Nucleus accumbens (tissue), 56 donors: ENCODE measurements around the gene PHTF1.
A peak's percentile ranks its signal among the peaks of the same experiment; 100 is the strongest.

Experiments used
- DNase-seq, 56 donors: peaks; one replicate each; lab custom pipeline; 2025; lab: John Stamatoyannopoulos, UW

Gene PHTF1

DNA sequence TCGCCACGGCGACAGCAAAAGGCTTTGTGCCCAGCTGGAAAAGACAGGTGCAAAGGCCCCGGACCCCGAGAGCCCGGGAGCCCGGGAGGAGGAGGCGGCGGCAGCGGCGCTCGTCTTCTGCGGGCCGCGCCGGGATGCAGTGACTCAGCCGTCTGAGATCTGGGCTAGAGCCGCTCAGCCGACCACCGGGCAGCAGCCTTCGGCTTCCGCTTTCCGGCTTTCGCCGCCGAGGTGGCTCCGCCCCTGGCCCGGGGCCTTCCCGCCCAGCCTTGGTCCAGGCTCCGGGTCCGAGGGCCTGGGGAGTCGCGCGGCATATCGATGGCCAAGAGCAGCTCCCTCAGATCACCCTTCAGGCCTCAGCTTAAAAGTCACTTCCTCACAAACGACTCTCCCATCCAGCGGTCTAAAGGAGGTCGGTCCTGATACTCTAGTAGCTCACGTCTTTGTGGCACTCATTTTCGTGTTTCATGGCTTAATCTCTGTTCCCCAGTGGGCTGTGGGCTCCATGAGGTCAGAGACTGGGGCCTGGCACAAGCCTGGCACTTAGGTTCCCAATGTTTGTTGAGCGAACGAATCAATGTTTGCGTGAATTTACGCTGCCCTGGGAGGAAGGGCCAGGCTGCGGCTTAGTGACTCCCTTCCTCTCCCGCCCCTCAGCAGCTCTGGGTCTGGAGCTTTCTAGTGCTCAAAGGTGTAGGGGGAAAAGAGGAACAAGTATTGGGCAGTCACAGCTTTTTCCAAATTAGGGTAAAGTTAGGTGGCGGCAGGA, at the start of gene PHTF1:
PHTF1 (minus strand) TSS at position 154 of the 769 bp plus-strand sequence. CDS start 783 bp downstream, outside the sequence.
- DNase-seq: peak in 47 of 56 donors; percentile 13 to 82 (median 53)

DNA sequence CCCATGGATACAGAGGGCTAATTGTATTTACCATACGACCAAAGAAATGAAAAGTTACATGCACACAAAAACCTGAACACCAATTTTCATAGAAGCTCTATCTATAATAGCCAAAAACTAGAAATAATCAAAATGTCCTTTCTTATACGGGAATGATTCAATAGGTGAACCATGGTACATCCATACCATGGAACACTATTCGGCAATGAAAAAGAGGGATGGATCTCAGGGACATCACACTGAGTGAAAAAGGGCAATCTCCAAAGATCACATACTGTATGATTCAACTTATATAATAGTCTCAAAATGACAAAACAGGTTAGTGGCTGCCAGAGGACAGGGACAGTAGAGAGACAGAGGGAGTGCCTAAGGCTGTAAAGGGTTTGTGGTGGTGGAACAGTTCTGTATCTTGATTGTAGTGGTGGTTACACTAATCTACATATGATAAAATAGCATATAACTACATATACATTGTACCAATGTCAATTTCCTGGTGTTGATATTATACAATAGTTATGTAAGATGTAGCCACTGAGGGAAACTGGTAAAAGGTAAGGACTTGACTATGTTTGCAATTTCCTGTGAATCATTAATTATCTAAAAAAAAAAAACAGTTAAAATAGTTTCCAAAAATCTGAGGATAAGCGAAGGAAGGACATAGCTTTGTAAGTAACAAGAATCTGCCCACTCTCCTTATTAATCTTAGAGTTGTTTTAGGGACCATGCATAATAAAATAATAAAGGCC, 49.3 kb upstream of the PHTF1 start:
- no peak for DNase-seq

DNA sequence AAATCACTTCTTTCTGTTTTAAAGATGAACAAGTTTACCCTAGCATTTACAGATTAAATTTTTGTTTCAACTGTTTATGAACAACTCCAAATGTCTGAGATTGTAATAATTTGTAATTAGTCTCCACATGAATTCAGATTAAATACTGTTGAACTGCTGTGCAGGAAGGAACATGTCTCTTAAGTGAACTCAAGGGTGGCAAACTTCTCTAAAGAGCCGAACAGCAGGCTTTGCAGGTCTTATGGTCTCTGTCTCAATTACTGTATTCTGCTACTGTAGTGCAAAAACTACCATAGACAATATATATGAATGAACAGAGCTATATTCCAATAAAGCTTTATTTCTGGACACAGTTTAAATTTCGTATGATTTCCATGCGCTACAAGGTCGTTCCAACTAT, 46.4 kb upstream of the PHTF1 start:
- DNase-seq: no peak

DNA sequence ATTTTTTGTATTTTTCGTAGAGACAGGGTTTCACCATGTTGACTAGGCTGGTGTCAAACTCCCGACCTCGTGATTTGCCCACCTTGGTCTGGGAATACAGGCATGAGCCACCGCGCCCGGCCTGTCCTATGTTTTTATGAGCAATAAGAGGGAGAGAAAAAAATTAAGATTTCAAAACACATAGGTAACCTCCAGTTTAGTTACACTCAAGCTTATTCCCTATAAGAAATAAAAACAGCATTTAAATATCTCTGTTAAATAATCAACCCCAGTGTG, 45.9 kb upstream of the PHTF1 start:
- no peak for DNase-seq

DNA sequence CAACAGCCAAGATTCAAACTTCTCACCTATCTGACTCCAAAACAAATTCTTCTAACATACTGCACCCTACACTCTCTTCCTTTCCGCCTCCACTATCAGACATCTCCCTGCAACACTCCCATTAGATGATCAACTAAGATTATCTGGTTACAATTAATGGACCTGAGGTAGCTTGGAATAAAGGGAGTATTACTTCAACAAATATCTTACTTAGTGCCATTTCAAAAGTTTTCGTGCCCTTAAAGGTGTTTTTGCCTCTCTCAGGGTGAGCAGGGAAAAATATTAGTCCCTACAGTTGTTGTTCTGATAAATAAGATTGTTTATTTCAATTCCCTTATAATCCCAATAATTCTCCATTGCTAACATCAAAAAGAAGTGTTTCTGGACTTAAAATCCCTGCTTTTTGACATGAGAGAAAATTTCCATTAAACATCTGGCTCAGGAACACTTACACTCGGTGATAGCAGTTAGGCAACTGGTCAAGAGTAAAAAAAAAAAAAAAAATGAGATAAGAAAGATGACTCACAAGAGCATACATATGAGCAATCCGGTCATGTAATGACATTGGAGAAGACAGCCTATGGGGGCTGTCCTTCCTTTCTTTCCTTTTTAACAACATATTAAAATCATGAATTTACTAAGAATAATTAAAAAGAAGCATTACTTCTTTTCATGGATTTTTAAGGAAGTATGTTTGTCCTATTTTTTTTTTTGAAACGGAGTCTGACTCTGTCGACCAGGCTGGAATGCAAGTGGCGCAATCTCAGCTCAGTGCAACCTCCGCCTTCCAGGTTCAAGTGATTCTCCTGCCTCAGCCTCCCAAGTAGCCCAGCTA, 45.4 kb upstream of the PHTF1 start:
- no peak for DNase-seq

DNA sequence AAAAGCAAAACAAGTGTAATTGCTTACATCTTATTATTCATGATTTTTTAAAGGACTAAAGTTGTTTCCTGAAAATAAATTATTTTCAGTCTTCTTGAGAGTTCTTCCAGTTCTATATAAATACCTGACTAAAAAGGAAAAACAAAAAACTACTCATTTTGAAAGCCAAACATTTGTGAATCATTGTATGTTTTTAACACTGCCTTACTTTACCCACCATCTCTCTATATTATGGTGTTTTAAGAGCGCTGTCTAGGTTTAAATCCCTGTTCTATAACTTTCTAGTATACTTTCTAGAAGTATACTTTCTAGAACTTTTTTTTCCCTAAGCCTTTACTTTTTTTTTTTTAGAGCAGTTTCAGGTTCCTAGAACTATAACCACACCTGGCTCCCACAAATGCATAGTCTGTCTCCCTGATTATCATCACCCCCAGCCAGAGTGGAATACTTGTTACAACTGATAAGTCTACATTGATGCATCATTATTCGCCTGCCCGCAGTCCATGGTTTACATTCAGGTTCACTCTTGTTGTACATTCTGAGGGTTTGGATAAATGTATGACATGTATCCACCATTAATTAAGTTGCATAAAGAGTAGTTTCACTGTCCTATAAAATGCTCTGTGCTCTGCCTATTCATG, 43.2 kb upstream of the PHTF1 start:
- DNase-seq: no peak

DNA sequence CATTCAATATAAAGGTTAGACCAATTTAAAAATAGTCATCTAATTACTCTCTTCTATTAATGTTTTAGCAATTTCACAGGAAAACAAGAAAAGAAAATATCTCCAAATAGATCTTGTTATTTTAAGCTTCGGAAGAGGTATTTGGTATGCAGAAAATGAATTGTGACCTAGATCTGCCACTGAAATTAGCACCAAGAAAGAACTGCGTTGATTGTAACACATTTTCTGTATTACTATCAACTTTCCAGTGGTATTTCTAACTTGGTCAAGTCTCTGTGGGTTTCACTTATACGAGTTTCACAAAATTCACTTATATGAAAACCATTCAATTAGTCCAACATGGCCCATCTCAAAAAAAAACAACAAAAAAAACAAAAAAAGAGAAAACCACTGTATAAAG, 41.2 kb upstream of the PHTF1 start:
- DNase-seq: no peak

DNA sequence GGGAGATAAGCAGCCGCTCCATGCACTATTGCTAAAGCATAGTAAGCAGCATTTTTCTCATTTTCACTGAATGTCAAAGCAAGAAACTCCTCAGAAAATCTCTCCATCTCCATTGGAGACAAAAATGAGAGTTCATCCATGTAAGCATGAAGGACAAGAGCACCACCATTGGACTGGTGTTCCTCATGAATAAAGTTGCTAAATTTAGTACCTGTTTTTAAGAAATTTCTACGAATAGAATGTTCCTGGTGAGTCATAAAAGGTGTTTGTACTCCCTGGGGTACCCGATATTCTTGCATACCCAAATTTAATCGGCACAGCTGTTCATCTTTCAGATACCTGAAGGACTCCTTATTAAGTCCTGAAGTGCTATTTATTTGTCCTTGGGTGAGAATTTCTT, 38.2 kb upstream of the PHTF1 start:
- DNase-seq: no peak

DNA sequence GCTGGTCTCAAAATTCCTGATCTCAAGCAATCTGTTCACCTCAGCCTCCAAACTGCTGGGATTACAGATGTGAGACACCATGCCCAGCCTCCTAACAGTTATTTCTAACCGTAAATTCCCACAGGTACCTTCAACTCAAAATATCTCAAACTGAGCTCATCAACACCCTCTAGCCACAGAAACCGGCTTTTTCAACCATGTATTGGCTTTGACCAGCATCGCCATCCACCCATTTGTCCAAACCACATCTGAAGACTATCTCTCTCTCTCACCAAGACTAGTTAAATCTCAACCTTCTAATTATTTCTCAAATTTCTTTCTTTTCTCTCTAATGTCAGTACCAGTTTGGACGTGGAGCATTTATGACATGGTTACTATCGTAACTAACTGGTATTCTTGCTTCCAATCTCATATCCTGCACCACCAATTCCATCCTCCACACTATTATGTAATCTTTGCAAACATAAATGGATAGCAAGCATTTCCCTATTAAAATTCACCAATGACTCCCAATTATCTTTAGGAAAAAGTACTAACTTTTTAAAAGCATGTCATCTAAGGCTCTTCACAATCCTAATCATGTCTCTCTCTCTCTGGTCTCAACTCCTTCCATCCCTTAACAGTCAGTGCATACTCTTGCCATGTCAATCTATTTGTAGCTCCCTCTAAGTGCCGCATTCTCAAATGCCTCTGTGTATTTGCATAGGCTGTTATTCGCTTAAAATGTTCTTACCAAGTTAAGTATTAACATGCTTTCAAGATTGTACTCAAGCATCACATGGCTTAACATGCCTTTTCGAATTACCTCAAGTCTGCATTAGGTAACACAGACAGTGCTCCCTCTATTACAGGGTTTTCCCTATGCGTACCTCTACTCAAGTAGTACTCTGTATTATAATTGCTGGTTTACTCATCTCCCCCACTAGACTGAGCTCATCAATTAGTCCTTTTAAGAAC, 34.9 kb upstream of the PHTF1 start:
- DNase-seq: no peak

DNA sequence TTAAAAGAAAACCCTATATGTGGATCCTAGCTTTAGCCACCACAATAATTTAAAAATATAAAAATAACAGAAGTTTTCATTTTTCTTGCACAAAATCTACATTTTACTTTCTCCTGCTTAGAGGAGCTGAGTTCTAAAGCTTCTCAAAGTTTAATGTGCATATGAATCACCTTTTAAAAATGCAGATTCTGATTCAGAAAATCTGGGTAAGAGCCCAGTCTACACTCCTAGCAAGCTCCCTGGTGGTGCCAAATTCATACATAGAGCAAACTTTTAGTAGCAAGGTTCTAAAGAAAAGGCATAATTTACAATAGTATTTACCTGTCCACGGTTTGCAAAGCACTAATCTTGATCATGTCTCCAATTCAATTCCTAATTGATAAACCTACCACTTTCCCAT, 33.7 kb upstream of the PHTF1 start:
- DNase-seq: no peak

DNA sequence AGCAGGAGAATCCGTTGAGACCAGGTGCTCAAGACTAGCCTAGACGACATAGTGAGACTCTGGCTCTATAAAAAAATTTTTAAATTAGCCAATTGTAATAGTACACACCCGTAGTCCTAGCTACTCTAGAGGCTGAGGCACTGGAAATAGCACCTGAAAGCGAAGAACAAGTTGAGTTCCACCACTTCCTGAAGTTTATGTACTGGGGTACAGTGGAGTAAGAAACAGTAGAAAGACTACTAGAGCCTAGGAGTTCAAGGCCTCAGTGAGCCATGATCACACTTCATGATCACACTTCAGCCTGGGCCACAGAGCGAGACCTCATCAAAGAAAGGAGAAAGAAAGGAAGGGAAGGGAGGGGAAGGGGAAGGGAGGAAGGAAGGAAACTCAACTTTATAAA, 33.2 kb upstream of the PHTF1 start:
- DNase-seq: no peak

DNA sequence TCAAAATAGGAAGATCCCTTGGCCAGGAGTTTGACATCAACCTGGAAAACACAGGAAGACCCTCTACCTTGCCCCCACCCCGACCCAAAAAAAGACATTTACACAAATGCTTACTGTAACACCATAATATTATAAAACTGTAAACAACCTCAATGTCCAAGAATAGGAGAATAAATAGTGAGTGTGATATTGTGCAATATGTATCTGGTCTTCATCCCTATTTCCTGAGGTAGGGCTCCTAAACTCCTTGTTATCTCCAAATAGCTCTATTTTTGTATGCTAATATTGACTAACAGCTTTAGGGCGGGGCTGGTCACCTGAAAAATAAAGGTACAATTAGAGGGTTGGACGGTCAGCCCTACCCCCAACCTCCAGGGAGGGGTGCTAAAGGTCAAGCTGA, 29.5 kb upstream of the PHTF1 start:
- no peak for DNase-seq

DNA sequence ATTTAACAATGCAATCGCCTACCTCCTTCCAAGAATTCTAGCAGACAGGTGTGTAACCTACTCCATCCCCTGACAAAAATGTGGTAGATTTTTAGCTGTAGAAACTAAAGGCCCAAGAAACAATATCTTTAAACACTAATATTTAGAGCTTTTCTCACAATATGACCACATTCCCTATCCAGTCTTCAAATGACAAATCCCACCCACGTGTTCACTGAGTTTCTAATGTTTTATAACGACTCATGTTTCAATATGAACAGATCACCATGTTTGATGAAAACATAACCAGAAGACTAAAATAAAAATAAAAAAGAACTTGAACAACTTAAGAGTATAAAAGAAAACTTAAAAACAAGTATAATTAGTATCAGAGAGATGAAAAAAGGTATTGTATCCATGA, 28.4 kb upstream of the PHTF1 start:
- no peak for DNase-seq

DNA sequence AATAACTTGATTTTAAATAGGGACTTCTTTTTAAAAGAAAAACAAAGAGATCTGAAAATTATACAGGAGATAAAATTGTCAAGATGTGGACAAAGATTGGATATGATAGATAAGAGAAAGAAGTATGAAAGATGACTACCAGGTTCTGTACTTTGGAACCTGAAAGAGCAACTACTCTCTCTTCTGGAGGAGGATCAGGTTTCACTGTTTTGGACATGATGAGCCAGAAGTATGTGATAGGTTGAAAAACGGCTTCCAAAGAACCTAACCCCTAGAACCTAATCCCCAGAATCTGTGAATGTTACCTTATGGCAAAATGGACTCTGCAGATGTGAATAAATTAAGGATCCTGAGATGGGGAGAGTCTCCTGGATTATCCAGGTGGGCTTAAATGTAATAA, 26.8 kb upstream of the PHTF1 start:
- DNase-seq: no peak

DNA sequence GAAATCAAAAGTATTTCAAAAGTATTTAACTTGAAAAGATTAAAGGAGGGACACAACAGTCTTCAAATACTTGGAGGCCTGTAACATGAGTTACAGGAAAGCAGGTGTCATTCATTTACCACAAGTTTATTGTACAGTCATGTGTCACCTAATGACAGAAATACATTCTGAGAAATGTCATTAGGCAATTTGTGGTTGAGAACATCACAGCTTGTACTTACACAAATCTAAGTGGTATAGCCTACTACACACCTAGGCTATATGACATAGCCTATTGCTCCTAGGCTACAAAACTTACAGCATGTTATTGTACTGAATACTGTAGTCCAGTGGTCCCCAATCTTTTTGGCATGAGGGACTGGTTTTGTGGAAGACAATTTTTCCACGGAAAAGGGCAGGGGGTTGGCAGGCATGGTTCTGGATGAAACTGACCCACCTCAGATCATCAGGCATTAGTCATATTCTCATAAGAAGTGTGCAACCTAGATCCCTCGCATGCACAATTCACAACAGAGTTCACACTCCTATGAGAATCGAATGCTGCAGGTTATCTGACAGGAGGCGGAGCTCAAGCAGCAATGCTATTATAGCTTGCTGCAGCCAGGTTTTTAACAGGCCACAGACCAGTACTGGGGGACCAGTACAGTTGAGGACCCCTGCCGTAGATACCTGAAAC, 25.0 kb upstream of the PHTF1 start:
- no peak for DNase-seq

DNA sequence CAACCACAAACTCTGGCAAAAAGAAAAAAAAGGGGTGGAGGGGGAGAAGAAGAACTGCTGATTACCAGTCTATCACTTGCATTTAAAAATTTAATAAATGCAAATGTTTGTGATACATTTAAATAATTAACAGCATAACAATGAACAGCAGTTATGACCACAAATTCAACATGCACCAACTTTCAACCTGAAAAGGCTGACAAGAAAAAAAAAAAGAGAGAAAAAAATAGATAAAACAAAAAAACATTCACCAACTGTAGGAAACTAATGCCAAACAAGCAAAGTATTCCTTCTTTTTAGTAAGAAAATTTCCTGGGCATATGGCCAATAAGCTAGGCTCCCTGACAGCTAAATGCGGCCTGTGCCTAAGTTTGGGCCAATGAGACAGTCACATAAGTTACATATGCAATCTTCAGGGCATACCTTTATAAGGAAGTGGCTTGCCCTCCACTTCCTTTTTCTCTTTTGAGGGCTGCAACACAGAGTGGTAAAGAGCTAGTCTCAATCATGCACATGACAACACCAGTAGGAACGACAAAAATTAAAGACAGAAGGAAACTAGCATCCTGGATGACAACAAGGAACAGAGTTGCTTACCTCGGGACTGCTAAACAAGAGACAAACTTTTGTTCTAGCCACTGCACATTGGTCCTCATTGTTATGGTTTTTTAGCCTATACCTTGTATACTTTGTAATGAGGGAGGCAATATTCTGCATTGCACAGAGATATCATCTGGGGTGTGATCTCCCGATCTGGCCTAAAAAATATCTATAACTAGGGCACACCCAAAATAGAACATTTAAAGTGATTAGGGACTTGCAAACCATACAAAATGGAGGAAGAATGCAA, 24.2 kb upstream of the PHTF1 start:
- peak in 7 of 56 donors; percentile 2 to 14 (median 7) for DNase-seq

DNA sequence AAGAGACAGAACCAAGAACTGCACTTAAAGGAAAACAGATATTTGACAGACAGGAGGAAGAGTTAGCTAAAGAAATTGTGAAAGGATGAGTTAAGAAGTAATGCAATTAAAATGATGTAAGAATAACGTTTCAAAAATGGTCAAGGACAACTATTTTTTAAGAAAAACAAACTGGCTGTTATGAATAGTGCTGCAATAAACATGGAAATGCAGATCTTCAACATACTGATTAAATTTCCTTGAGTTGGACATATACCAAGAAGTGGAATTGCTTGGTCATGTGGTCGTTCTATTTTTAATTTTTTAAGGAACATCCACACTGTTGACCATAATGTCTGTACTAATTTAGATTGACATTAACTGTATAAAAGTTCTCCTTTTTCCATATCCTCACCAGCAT, 23.1 kb upstream of the PHTF1 start:
- DNase-seq: no peak
